Measurements from ENCODE around the gene MYH7B.

- TF ChIP-seq ZNF274 (IDR thresholded peaks at IDR 0.05; ENCODE audit: low read depth, low read length) (no peak), YY1 (IDR thresholded peaks at IDR 0.05; ENCODE audit: insufficient read depth, insufficient read length) (no peak)
Measured at GRCh38 chr20:34970193-34970840, 14.6 kb downstream of the MYH7B start.
